GM06990 (cell line): ENCODE measurements around the gene ARF1.

Experiments used
- DNase-seq: peaks from one replicate; pipeline ENCODE4 v3.0.0-alpha.2; 2011; ENCODE audit not compliant: insufficient read length; ENCODE audit errors: extremely low read depth
- H3K27me3 ChIP-seq: replicated peaks from 2 replicates; pipeline ENCODE4 v1.6.0; 2011; ENCODE audit warnings: low read length; ENCODE audit not compliant: control insufficient read depth, insufficient read depth
- H3K36me3 ChIP-seq: 2 replicates; pipeline ENCODE4 v1.5.1; 2011; ENCODE audit warnings: low read length; ENCODE audit not compliant: control insufficient read depth, insufficient read depth
- H3K4me3 ChIP-seq: replicated peaks from 2 replicates; pipeline ENCODE4 v1.5.1; 2011; ENCODE audit warnings: low read depth, mild to moderate bottlenecking, control low read depth, low read length
- CTCF ChIP-seq: IDR thresholded peaks from 2 replicates; pipeline ENCODE4 v1.5.1; 2011; ENCODE audit warnings: low read length, control low read depth, mild to moderate bottlenecking, inconsistent platforms; ENCODE audit not compliant: insufficient read depth, poor library complexity, severe bottlenecking

The ARF1 gene

GRCh38 chr1:228139931-228140723 lies 57.6 kb downstream of the ARF1 start, which contains the start of gene GUK1:
GUK1 (plus strand) TSS chr1:228140279; CDS start chr1:228140303, 24 bp downstream.
- H3K4me3 ChIP-seq = peak within 1 kb of the TSS; percentile 93

GRCh38 chr1:228140724-228141225 lies 58.3 kb downstream of the ARF1 start:
- Histone ChIP-seq H3K4me3 (peak overlapping the region; percentile 93), H3K36me3 (peaks cover 5% of the 10 kb centered on the region), H3K27me3 (no peaks in the 10 kb centered on the region)
- no peak for TF ChIP-seq CTCF
- no peak for DNase-seq

More at GRCh38 chr1:228139931-228140723, 57.6 kb downstream of the ARF1 start, which contains the start of gene GUK1:
- no peaks in the 10 kb centered on the region for H3K27me3 ChIP-seq
- TF ChIP-seq CTCF = peak; percentile 11
- peaks cover 1% of the 10 kb centered on the region; the same call in 1 of the 2 replicates for H3K36me3 ChIP-seq
- peak; percentile 100 for DNase-seq

GRCh38 chr1:228141226-228142044 lies 58.9 kb downstream of the ARF1 start:
- H3K36me3 ChIP-seq = peaks cover 8% of the 10 kb centered on the region
- peak overlapping the region; percentile 93 for H3K4me3 ChIP-seq
- DNase-seq = peak; percentile 39
- H3K27me3 ChIP-seq = no peaks in the 10 kb centered on the region
- TF ChIP-seq CTCF = no peak

GRCh38 chr1:228142155-228142691 lies 59.7 kb downstream of the ARF1 start:
- peak; percentile 7 for DNase-seq
- TF ChIP-seq CTCF = no peak
- peaks cover 15% of the 10 kb centered on the region for H3K36me3 ChIP-seq
- no peaks in the 10 kb centered on the region for H3K27me3 ChIP-seq
- peak overlapping the region; percentile 93 for H3K4me3 ChIP-seq

- Histone ChIP-seq H3K27me3 (no peaks in the 10 kb centered on the region), H3K36me3 (peaks cover 20% of the 10 kb centered on the region), H3K4me3 (no peak overlapping the region)
- TF ChIP-seq CTCF = no peak
- DNase-seq = no peak
These were observed 60.2 kb downstream of the ARF1 start for GRCh38 chr1:228142701-228143136.
